Adipose tissue (tissue), 3 donors: ENCODE results near the gene PRAMEF1. TPM values are rescaled to one million over a fixed set of nuclear protein-coding genes. Genes with fewer than 3 reads are reported as not detected.

ENCODE experiments used
- polyA plus RNA-seq, 3 donors: library from polyadenylated mRNA; stranded (reverse); fragments of 200-250 nt; gene quantifications; one replicate each; pipeline ENCODE4 v1.2.3, GENCODE V29; 2013
- donor health status: healthy with polysubstance abuse.
- donor health status: Bipolar disorder and iron deficiency.
- donor health status: healthy.

Gene PRAMEF1
- polyA plus RNA-seq, 3 donors = not detected

Other genes with a start within 250 kb of the PRAMEF1 start
- 100 to 1,000 TPM in 1 of 3 donors, 10 to 100 TPM in 2; 92.1 to 173 (median 96.7) TPM for gene DHRS3, start 173.2 kb upstream of the PRAMEF1 start, polyA plus RNA-seq
- 1 to 10 TPM in 1 of 3 donors, not detected in 2; 1.2 TPM for gene AADACL4, start 147.3 kb upstream of the PRAMEF1 start, polyA plus RNA-seq
- under 1 TPM in 1 of 3 donors, not detected in 2; 0.04 TPM for gene AADACL3, start 75.3 kb upstream of the PRAMEF1 start, polyA plus RNA-seq
- gene CFAP107, start 45.2 kb upstream of the PRAMEF1 start, polyA plus RNA-seq = under 1 TPM in 2 of 3 donors, not detected in 1; 0.03 to 0.11 TPM
- not detected for gene PRAMEF12, start 17.7 kb upstream of the PRAMEF1 start, polyA plus RNA-seq
- gene PRAMEF11, start 40.0 kb downstream of the PRAMEF1 start, polyA plus RNA-seq = not detected
- gene HNRNPCL1, start 57.3 kb downstream of the PRAMEF1 start, polyA plus RNA-seq = not detected
- not detected for gene PRAMEF2, start 65.7 kb downstream of the PRAMEF1 start, polyA plus RNA-seq
- not detected for gene PRAMEF4, start 94.8 kb downstream of the PRAMEF1 start, polyA plus RNA-seq
- not detected for gene PRAMEF10, start 106.9 kb downstream of the PRAMEF1 start, polyA plus RNA-seq
- not detected for gene PRAMEF7, start 125.2 kb downstream of the PRAMEF1 start, polyA plus RNA-seq
- not detected for gene PRAMEF6, start 156.2 kb downstream of the PRAMEF1 start, polyA plus RNA-seq